ENCODE measurements around the gene CDC6. TPM values are rescaled to one million over a fixed set of nuclear protein-coding genes. Genes with fewer than 3 reads are reported as not detected.

Gene CDC6
- polyA plus RNA-seq, 12 donors: 7.5 to 17.4 (median 12.3) TPM; not detected in 1

DNA sequence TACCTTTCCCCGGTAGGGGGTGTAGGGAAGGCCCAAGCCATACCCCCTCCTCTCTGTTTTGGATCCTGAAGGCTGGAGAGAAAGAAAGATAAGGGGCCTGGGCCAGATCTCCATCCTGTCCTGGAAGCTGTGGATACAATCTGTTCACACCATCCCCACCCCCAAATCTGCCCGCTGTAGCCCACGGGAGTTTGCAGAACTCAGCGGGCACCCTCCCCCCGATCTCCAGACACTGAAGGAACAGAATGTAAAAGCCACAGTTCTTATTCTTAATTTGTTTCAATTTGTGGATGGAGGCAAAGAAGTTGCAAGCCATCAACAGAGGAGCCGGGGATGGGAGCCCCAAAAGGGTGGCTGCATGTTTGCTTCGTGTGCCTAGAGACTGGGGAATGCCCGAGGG is 49.7 kb downstream of the CDC6 start:
- no peak for DNase-seq

DNA sequence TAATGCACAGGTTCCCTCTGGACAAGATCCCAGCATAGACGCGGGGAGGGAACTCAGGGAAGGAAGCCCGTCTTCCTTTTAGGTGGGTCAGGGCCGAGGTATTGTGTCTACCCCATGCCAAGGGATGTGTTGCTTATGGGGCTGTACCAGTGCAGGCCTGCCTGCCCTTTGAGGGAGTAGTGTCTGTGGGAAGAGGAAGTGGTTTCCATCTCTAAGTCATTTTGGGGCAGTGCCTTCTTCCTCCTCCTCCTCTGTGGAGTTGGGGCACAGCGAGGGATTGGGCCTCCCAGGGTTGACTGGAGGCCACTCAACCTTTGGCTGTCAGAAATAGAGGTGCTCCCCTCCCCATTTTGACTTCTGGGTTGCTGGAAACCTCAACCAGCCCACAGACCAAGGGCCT is 50.4 kb downstream of the CDC6 start:
- no peak for DNase-seq

DNA sequence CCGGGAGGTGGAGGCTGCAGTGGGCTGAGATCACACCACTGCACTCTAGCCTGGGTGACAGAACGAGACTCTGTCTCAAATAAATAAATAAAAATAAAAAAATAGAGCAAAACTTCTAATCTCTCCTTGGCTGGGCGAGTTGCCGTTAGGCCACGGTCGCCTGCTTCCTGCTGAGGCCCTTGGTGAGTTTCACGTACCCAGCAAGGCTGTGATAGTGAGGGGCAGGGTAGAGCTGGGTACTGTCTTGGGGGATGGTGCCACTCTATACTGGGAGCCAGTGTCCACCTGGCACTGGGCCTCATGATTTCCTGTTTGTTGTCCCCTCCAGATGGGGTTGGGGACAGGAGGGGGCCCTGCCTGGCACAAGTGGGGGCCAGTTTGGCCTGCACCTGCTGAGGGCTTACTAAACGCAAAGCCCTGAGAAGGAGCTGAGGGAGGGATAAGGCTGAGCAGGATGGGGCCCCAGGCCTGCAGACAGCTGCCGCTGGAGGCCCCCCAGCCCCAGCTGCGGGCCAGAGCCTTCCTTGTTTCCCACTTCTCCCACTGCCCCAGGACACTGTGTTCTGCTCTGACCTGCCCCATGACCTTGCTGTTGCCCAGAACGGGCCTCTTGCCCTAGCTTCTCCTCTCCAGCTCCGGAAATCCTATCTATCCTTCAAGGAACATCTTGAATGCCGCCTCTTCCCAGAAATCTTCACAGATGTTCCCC is 51.4 kb downstream of the CDC6 start:
- no peak for DNase-seq

DNA sequence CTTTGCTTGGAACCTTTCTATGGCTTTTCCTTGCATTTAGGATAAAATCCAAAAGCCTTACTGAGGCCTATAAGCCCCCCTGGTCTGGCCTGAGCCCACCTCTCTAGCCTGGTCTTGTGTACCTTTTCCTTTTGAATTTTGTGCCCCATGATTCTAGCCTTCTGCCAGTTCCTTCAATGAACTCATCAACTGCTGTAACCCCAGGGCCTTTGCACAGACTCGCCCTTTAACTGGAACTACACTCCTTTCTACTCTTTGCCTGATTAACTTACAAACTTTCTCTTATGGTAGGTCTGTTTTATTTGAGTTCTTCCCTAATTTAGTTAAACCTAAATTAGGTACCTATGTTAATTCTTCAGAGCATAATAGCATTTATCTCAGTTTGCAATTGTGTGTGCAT is 52.6 kb downstream of the CDC6 start:
- DNase-seq: no peak

DNA sequence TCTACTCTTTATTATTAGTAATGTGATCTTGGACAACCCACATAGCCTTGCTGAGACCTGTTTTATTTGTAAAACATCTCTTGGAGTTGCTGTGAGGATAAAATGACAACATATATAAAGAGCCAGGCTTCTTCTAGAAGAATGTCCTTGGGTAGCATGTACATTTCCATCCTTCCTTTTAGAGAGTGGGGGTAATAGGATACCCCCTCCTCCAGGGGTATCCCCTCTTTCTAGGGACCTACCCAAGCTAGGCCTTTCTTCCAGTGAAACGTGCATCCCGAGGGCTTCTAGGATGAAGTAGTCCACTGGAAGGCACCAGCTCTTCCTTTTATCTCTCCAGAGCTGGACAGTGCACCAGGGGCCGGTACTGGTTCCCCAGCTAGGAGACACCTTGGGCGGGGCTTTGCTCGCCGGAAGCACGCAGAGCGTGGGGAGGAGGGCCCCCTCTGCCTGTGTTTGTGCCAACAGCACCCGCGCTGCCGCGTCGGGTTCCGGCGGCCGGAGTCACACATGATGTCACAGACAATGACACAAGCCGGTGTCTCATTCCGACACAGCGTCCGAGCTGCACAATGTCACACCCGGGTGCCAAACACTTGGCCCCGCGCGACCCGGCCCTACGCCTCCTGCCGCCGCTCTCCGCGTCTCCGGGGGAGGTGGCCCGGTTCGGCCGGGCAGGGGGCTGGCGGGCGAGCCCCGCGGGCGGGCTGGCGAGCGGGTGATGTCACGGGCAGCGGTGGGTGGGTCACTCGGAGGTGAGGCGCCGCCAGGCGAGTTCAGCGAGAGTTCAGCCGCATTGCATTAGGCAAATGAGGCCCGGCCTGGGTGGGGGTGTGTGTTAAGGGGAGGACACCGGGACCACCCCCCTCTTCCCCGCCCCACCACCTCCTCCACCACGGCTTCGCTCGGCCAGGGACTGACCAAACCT is 53.5 kb downstream of the CDC6 start:
- DNase-seq: peak; percentile 79

DNA sequence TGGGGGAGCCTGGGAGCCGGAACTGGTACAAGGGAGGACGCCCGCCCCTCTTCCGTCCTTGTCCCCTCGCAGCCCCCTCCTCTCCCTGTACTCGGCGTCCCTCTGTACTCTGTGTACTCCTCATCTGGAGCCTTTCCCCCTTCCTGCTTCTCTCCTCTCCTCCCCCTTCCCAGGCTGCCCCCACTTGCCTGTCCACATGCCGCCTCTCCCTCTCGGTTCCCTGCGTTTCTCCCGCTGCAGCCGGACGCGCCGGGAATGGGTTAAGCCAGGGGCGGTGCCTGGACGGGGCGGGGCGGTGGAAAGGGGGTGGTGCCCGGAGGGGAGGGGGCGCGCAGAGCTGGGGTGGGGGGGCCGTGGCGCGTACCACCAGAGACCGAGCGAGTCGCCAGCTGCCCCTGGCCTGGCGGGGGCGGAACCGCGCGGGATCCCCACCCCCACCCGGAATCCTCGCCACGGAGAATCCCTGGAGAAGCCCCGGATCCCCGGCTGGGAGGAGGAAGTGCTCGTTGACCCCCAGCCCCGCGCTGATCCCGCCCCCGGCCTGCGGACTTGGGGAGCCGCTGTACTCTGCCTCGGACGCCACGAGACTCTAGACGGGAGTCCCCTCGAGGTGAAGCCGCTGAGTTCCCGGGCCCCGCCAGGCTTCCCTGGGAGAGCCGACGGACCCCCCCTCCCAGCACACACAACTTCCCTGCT is 54.3 kb downstream of the CDC6 start:
- DNase-seq: peak; percentile 86

- no peak for DNase-seq
Observed at GRCh38 chr17:40342504-40343218, 55.0 kb downstream of the CDC6 start.

DNA sequence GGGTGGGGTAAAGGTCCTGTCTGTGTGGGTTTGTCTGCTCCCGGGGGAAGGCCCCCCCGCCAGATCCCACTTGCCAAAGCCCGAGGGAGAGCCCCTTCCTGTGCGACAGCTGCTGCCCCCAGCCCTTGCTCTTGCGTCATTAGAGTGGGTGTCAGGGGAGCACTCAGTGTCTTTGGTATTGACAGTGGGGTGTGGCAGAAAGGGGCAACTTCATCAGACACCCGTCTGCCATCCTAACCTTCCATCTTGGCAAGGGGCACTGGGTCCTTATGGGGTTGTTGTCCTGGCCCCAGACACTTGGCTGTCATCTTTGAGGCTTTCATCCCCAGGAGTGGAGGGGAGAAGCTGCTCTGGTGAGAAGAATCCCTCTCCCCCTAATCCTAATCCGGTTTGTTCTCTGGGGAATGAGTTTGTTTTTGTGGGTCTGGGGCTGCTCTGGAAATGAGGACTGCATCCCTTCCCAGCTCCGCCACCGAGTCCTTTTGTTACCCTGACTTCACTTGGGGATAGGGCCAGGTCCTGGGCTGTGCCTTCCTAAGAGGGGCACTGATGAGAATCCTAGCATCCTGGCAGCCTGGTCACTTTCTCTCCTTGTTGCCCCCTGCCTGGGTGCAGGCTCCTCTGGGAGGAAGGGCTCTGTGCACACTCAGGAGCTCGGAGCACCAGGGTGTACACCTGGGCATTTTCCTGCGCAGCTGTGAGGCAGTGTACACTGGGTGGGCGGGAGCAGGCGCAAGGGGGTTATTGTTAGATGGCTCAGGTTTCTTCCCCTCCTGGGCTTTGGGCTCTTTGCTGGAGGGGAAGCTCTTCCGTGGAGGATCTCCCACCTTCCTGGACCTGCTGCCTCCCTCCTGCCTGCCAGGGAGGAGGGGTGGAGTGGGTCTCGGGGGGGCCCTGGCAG is 55.8 kb downstream of the CDC6 start:
- DNase-seq: no peak

- no peak for DNase-seq
Observed at GRCh38 chr17:40344421-40345160, 56.9 kb downstream of the CDC6 start.

- DNase-seq: peak; percentile 79
Observed at GRCh38 chr17:40345161-40345993, 57.7 kb downstream of the CDC6 start.

- DNase-seq: no peak
Observed at GRCh38 chr17:40345994-40346764, 58.5 kb downstream of the CDC6 start.

GRCh38 chr17:40346765-40347158 is 59.1 kb downstream of the CDC6 start:
- DNase-seq: no peak

- DNase-seq: no peak
Observed at GRCh38 chr17:40347319-40348135, 59.8 kb downstream of the CDC6 start.

GRCh38 chr17:40348136-40348504 is 60.4 kb downstream of the CDC6 start:
- DNase-seq: no peak

DNA sequence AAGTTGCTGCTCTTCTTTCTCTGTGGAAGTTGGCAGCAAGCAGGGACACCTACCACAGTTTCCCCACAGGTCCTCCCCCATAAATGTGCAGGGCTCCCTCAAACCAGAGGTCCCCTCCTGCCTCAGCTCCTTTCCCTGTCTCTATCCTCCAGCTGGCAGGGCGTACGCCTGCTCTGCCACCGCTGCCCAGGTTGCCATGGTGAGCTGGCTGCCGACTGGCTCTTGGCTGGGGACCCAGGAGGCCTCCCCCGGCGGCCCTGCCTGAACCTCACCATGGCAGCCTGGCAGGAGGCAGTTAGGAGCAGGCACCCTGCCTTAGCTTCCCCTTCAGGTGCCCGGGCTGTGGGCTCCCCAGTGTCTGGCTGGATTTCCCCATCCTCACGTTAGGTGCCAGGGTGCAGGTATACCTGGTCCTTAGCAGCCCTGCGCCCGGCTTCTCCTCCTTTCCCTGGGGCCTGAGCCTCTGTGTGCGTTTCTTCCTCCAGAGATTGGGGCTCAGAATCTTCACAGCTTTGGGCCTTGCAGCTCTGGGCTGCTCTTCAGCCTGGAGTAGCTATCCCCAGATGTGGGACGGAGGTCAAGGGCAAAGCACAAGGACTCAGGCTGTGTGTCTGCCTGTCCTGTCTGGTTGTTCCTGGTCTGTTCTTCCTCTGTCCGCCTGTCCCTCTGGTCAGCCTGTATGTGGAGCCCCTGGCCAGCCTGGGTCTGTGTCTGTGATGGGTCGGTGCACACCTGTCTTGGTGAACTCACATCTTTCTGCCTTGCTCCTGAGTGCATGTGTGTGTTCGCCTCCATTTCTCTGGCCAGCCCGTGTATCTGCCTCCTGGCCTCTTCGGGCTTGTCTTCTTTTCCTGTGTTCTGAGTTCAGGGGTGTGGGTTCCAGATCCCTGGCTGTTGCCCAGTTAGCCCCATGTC is 61.1 kb downstream of the CDC6 start:
- DNase-seq: no peak

DNA sequence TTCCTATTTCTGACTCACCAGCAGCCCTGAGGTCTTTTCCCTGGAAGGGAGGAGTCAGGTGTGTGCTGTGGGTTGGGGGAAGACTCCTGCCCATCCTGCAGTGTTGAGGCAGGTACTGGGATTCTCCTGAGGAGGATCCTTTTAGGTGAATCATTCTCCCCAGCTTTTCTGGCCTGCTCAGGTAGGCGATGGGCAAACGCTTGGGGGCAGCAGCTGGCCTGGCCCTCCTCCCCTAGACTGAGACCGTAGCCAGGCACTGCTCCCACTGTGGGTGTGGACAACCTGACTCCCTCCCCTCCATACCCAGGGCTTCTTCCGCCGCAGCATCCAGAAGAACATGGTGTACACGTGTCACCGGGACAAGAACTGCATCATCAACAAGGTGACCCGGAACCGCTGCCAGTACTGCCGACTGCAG is 61.8 kb downstream of the CDC6 start:
- no peak for DNase-seq

Data from muscle of arm (tissue), 12 donors.